IMR-90 (cell line): ENCODE data around the gene UCP3.

Source experiments
- BHLHE40 ChIP-seq: fragments of 150-350 bp; IDR thresholded peaks from 2 replicates; pipeline ENCODE4 v1.6.1; 2016; ENCODE audit warnings: mild to moderate bottlenecking, low read depth, low read length
- CHD1 ChIP-seq: IDR thresholded peaks from 2 replicates; pipeline ENCODE4 v1.6.1; 2012; ENCODE audit warnings: low read depth, low read length, improper control_type of control experiment
- MXI1 ChIP-seq: IDR thresholded peaks from 2 replicates; pipeline ENCODE4 v1.6.1; 2012; ENCODE audit warnings: low read depth, mild to moderate bottlenecking, low read length, moderate library complexity, borderline replicate concordance
- SMC3 ChIP-seq: fragments of 150-350 bp; IDR thresholded peaks from 2 replicates; pipeline ENCODE4 v1.6.1; 2016; ENCODE audit warnings: low read depth, mild to moderate bottlenecking, antibody characterized with exemption, low read length, moderate library complexity
- TF ChIP-seq, protein P1 (sequence below): conservative IDR thresholded peaks from 2 replicates; pipeline ENCODE4 v1.5.1; 2012; ENCODE audit warnings: mild to moderate bottlenecking, low read depth, low read length, improper control_type of control experiment
- TF ChIP-seq, protein P2 (sequence below): fragments of 150-350 bp; IDR thresholded peaks from 2 replicates; pipeline ENCODE4 v1.6.1; 2017; ENCODE audit warnings: mild to moderate bottlenecking, antibody characterized with exemption, low read length, low read depth

DNA sequence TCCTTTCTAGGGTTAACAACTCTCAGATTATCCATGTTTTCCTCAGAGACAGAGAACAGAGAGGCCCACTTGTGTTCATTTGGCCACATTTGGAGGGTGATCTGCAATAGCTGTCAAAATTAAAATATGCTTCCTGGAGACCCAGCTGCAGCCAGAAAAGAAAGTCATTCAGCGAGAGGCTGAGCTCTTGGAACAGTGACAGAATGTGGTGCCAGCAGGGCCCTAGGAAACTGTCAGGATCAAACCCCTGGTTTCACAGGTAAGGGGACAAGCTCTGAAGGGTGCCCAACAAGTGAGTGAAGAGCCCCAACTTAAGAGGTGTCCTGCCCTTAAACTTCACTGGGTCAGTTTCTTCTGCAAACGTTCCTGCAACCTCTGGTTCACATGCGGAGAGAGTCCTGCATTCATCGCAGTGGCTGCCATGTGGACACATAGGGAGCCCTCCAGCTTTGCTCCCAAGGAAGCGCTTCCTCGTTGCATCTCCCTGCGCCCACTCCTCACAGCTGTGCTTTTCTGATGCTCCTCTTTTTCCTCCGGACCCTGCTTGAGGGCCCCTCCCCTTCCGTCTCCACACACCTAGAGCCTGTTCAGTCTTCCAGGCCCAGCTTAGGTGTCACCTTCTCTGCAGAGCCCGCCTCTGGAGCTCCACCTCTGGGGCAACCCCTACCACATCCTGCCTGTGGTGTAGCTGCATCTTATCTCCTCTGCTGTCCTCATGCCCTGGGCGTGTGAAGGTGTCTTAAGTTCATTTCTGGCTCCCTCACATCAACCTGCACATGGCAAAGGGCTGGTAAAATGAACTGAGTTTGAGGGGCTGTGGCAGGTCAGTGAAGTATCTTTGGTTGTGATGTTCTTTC, 3.9 kb downstream of the UCP3 start:
- TF ChIP-seq CHD1 (no peak), MXI1 (no peak), SMC3 (no peak), BHLHE40 (no peak)
- TF ChIP-seq, protein P1, sequence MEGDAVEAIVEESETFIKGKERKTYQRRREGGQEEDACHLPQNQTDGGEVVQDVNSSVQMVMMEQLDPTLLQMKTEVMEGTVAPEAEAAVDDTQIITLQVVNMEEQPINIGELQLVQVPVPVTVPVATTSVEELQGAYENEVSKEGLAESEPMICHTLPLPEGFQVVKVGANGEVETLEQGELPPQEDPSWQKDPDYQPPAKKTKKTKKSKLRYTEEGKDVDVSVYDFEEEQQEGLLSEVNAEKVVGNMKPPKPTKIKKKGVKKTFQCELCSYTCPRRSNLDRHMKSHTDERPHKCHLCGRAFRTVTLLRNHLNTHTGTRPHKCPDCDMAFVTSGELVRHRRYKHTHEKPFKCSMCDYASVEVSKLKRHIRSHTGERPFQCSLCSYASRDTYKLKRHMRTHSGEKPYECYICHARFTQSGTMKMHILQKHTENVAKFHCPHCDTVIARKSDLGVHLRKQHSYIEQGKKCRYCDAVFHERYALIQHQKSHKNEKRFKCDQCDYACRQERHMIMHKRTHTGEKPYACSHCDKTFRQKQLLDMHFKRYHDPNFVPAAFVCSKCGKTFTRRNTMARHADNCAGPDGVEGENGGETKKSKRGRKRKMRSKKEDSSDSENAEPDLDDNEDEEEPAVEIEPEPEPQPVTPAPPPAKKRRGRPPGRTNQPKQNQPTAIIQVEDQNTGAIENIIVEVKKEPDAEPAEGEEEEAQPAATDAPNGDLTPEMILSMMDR, result no peak
- TF ChIP-seq, protein P2, sequence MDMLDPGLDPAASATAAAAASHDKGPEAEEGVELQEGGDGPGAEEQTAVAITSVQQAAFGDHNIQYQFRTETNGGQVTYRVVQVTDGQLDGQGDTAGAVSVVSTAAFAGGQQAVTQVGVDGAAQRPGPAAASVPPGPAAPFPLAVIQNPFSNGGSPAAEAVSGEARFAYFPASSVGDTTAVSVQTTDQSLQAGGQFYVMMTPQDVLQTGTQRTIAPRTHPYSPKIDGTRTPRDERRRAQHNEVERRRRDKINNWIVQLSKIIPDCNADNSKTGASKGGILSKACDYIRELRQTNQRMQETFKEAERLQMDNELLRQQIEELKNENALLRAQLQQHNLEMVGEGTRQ, result no peak
